Measurements from ENCODE around the gene ZNF674. TPM values are rescaled to one million over a fixed set of nuclear protein-coding genes. Genes with fewer than 3 reads are reported as not detected.
A peak's percentile ranks its signal among the peaks of the same experiment; 100 is the strongest.

The ZNF674 gene
- total and polyA plus RNA-seq, 10 donors, result 0.77 to 10.7 (median 5.8) TPM

DNA sequence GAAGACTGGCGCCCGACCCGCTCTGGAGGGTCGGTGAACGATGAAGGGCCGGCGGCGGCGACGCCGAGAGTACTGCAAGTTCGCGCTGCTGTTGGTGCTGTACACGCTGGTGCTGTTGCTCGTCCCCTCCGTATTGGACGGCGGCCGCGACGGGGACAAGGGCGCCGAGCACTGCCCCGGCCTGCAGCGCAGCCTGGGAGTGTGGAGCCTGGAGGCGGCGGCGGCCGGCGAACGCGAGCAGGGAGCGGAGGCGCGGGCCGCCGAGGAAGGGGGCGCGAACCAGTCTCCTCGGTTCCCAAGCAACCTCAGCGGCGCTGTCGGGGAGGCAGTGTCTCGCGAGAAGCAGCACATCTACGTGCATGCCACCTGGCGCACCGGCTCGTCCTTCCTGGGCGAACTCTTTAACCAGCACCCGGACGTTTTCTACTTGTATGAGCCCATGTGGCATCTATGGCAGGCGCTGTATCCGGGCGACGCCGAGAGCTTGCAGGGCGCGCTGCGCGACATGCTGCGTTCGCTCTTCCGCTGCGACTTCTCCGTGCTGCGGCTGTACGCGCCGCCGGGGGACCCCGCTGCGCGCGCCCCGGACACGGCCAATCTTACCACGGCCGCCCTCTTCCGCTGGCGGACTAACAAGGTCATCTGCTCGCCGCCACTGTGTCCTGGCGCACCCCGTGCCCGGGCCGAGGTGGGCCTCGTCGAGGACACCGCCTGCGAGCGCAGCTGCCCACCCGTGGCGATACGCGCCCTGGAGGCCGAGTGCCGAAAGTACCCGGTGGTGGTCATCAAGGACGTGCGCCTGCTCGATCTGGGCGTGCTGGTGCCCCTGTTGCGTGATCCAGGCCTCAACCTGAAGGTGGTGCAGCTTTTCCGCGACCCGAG, 28.9 kb upstream of the ZNF674 start:
- DNase-seq, result peak; percentile 93
- Histone ChIP-seq H3K36me3 (peaks cover 0 to 7% (median 0%) of the 10 kb centered on the region in 6 donors), H3K27me3 (replicated peaks in 1 of 7) (peaks cover 0 to 9% (median 0%) of the 10 kb centered on the region in 7 donors), H3K27ac (peak overlapping the region; percentile 16 to 88 (median 82)), H3K4me3 (peak overlapping the region; percentile 42 to 87 (median 68)), H3K9me3 (peaks cover 0 to 6% (median 0%) of the 10 kb centered on the region in 8 donors), H3K4me1 (peaks cover 0 to 64% (median 24%) of the 10 kb centered on the region in 6 donors)
- WGBS, 5 donors, result 0 to 48% (median 19%) methylated on average over 64 to 107 of the region's 107 CpGs; no CpG with 5 or more reads in 1 of the 5 donors
- peak in 2 of 3 donors; percentile 9 to 22 for TF ChIP-seq POLR2AphosphoS5 (IDR thresholded peaks at IDR 0.05)
- TF ChIP-seq, protein P1, sequence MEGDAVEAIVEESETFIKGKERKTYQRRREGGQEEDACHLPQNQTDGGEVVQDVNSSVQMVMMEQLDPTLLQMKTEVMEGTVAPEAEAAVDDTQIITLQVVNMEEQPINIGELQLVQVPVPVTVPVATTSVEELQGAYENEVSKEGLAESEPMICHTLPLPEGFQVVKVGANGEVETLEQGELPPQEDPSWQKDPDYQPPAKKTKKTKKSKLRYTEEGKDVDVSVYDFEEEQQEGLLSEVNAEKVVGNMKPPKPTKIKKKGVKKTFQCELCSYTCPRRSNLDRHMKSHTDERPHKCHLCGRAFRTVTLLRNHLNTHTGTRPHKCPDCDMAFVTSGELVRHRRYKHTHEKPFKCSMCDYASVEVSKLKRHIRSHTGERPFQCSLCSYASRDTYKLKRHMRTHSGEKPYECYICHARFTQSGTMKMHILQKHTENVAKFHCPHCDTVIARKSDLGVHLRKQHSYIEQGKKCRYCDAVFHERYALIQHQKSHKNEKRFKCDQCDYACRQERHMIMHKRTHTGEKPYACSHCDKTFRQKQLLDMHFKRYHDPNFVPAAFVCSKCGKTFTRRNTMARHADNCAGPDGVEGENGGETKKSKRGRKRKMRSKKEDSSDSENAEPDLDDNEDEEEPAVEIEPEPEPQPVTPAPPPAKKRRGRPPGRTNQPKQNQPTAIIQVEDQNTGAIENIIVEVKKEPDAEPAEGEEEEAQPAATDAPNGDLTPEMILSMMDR (IDR thresholded peaks at IDR 0.05 in 8 of 11, conservative IDR thresholded peaks at IDR 0.05 in 3 of 11), result peak in 1 of 11 experiments; percentile 22
- TF ChIP-seq POLR2A (IDR thresholded peaks at IDR 0.05), result no peak
- intact Hi-C loops (cut with DNase I; ENCODE audit: low total_unique reads), result loop anchor here (10.0 kb wide), 1 partner anchor 71 kb away; no protein-coding TSS in a partner anchor

DNA sequence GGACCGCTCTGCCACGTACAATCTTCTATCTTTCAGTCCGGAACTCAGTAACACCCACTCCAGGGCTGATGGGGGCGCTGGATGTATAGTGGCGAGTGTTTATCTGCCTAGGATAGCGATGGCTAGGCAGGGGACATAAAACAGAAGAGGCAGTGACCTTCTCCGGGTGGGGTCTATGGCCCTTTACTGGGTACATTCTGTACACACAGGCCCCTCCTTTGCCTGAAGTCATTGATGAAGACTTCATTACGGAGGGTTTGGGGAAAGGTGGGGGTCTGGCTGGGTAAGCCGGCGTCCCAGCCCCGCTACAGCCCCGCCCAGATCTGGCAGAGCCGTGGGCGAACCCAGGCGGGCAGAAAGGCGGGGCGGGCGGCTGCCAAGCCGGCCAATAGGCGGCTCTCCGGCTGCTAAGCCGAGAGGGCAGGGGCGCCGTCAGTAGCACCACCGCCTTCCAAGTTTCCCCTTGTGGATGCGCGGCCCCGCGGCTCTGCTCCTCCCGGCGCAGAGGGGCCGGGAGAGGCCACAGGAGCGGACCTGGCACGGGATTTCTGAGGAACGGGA, 28.2 kb upstream of the ZNF674 start, which contains the start of gene CHST7:
Gene CHST7, plus strand, starts transcription at position 435 of the 561 bp plus-strand sequence. CDS start 167 bp downstream, outside the sequence.
- 0 to 44% (median 0%) methylated on average over 1 to 35 of the region's 35 CpGs for WGBS, 5 donors
- TF ChIP-seq, protein P1 (IDR thresholded peaks at IDR 0.05 in 8 of 11, conservative IDR thresholded peaks at IDR 0.05 in 3 of 11), result peak in 7 of 11 experiments; percentile 8 to 34 (median 19)
- TF ChIP-seq POLR2AphosphoS5 (IDR thresholded peaks at IDR 0.05) (peak; percentile 70 to 89 (median 84)), POLR2A (IDR thresholded peaks at IDR 0.05) (peak in 1 of 3 donors; percentile 57)
- Histone ChIP-seq H3K4me3 (peak within 1 kb of the TSS; percentile 42 to 87 (median 68)), H3K27me3 (replicated peaks in 1 of 7) (peaks cover 0 to 9% (median 0%) of the 10 kb centered on the region in 7 donors), H3K36me3 (peaks cover 0 to 2% (median 0%) of the 10 kb centered on the region in 6 donors), H3K27ac (peak within 1 kb of the TSS; percentile 16 to 88 (median 82)), H3K9me3 (peaks cover 0 to 6% (median 0%) of the 10 kb centered on the region in 8 donors), H3K4me1 (peaks cover 0 to 57% (median 24%) of the 10 kb centered on the region in 6 donors)
- intact Hi-C loops (cut with DNase I; ENCODE audit: low total_unique reads), result loop anchor here (10.0 kb wide), 1 partner anchor 71 kb away; no protein-coding TSS in a partner anchor
- DNase-seq, result peak; percentile 92

- H3K27me3 ChIP-seq (replicated peaks in 1 of 7), result peaks cover 0 to 9% (median 0%) of the 10 kb centered on the region in 7 donors
- peak overlapping the region; percentile 16 to 88 (median 82) for H3K27ac ChIP-seq
- intact Hi-C loops (cut with DNase I; ENCODE audit: low total_unique reads), result loop anchor here (10.0 kb wide), 1 partner anchor 72 kb away; no protein-coding TSS in a partner anchor
- H3K4me1 ChIP-seq, result peaks cover 0 to 47% (median 24%) of the 10 kb centered on the region in 6 donors
- no peak for DNase-seq
- no peak for TF ChIP-seq POLR2AphosphoS5 (IDR thresholded peaks at IDR 0.05)
- no peak for TF ChIP-seq POLR2A (IDR thresholded peaks at IDR 0.05)
- TF ChIP-seq, protein P1 (IDR thresholded peaks at IDR 0.05 in 8 of 11, conservative IDR thresholded peaks at IDR 0.05 in 3 of 11), result peak in 7 of 11 experiments; percentile 7 to 33 (median 14)
- peaks cover 0 to 6% (median 0%) of the 10 kb centered on the region in 8 donors for H3K9me3 ChIP-seq
- no peaks in the 10 kb centered on the region for H3K36me3 ChIP-seq
- 50 to 60% (median 53%) methylated on average over 5 of the region's 5 CpGs for WGBS, 5 donors
- H3K4me3 ChIP-seq, result peak overlapping the region in 1 of 8 donors; percentile 87
Measured at GRCh38 chrX:46572340-46572936, 27.2 kb upstream of the ZNF674 start.

Data from spleen (tissue), 11 donors.